HL-60 (cell line): ENCODE results near the gene CISD2.

Experiments
- GABPA ChIP-seq: IDR thresholded peaks from 2 replicates; pipeline ENCODE4 v1.6.1; 2012; ENCODE audit warnings: low read depth
- POLR2AphosphoS5 ChIP-seq: IDR thresholded peaks from 2 replicates; pipeline ENCODE4 v1.6.1; 2012; ENCODE audit warnings: low read depth
- SPI1 ChIP-seq: IDR thresholded peaks from 2 replicates; pipeline ENCODE4 v1.6.1; 2012; ENCODE audit warnings: low read depth, mild to moderate bottlenecking, borderline replicate concordance
- TF ChIP-seq, protein P1 (sequence below): IDR thresholded peaks from one replicate; pipeline ENCODE4 v1.5.1; 2011; ENCODE audit warnings: low read length, control low read depth, inconsistent platforms; ENCODE audit not compliant: insufficient read depth

DNA sequence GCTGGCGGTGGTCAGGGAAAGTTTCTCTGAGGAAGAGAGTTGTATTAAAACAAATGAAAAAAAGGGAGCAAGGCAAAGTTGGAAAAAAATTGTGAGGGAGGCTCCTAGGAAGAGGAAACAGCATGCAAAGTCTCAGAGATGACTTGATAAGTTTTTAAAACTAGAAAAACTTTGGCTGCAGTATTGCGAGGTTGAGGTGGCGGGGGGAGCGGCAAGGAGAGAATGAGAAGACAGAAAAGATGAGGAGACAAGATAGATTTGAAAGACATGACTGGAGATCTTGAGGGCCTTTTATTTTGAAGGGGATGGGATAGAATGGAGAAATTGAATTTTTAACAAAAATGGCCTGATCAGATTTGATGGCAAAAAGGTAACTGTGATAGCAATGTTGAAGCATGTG is 36.7 kb upstream of the CISD2 start:
- TF ChIP-seq, protein P1, sequence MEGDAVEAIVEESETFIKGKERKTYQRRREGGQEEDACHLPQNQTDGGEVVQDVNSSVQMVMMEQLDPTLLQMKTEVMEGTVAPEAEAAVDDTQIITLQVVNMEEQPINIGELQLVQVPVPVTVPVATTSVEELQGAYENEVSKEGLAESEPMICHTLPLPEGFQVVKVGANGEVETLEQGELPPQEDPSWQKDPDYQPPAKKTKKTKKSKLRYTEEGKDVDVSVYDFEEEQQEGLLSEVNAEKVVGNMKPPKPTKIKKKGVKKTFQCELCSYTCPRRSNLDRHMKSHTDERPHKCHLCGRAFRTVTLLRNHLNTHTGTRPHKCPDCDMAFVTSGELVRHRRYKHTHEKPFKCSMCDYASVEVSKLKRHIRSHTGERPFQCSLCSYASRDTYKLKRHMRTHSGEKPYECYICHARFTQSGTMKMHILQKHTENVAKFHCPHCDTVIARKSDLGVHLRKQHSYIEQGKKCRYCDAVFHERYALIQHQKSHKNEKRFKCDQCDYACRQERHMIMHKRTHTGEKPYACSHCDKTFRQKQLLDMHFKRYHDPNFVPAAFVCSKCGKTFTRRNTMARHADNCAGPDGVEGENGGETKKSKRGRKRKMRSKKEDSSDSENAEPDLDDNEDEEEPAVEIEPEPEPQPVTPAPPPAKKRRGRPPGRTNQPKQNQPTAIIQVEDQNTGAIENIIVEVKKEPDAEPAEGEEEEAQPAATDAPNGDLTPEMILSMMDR = no peak
- TF ChIP-seq GABPA (no peak), POLR2AphosphoS5 (no peak), SPI1 (no peak)
